ENCODE measurements around the gene TMCC2.

- no peak for TF ChIP-seq GATA2 (IDR thresholded peaks at IDR 0.05; ENCODE audit: low read depth, low read length)
- no peak for TF ChIP-seq GATA3 (IDR thresholded peaks at IDR 0.05; ENCODE audit: low read depth, low read length)
Measured at GRCh38 chr1:205312866-205313562, 85.3 kb downstream of the TMCC2 start.

Data from SH-SY5Y (cell line).